Stomach (tissue), 4 donors: ENCODE results near the gene LRP1B.

Experiments
- POLR2A ChIP-seq, 4 donors: fragments of 450-650 bp; IDR thresholded peaks; one replicate each; pipeline ENCODE4 v1.6.1; 2016; ENCODE audit warnings: antibody characterized with exemption in 4 of 4, control low read depth in 2 of 4, mild to moderate bottlenecking in 1 of 4, moderate library complexity in 1 of 4
- POLR2AphosphoS5 ChIP-seq, 3 donors: sonication (generic); formaldehyde crosslinking; IDR thresholded peaks; one replicate each; pipeline ENCODE4 v1.6.1; 2016; ENCODE audit warnings: antibody characterized with exemption in 3 of 3

GRCh38 chr2:140862181-140862580 lies 1268.6 kb downstream of the LRP1B start:
- TF ChIP-seq POLR2AphosphoS5 (IDR thresholded peaks at IDR 0.05) (no peak), POLR2A (IDR thresholded peaks at IDR 0.05) (no peak)
